ENCODE measurements around the gene POLR3B. TPM values are rescaled to one million over a fixed set of nuclear protein-coding genes. Genes with fewer than 3 reads are reported as not detected.

POLR3B gene
- total RNA-seq, 2 donors from 2014 or later = 9.0 to 12.4 TPM

GRCh38 chr12:106493531-106493930 lies 136.0 kb downstream of the POLR3B start:
- Mint-ChIP-seq H3K27me3 (ENCODE audit: insufficient read depth) (no peaks in the 10 kb centered on the region), H3K27ac (no peak overlapping the region), H3K4me1 (peaks cover 55% of the 10 kb centered on the region), H3K36me3 (ENCODE audit: low read depth) (peaks cover 16% of the 10 kb centered on the region), H3K4me3 (no peak overlapping the region), H3K9me3 (no peaks in the 10 kb centered on the region)
- H3K27ac ChIP-seq (ENCODE audit: low read depth, low read length) = peak overlapping the region; percentile 97
- H3K27me3 ChIP-seq (ENCODE audit: control insufficient read depth, insufficient read depth, low read length, poor library complexity, severe bottlenecking) = no peaks in the 10 kb centered on the region
- no peak for DNase-seq
- H3K4me1 ChIP-seq (ENCODE audit: control insufficient read depth, insufficient read depth, low read length) = peaks cover 22% of the 10 kb centered on the region
- H3K36me3 ChIP-seq (ENCODE audit: control insufficient read depth, insufficient read depth, low read length) = peaks cover 8% of the 10 kb centered on the region
- no peak overlapping the region for H3K4me3 ChIP-seq (ENCODE audit: low read length)
- H3K9ac ChIP-seq (ENCODE audit: extremely low read depth, low read length, poor library complexity, severe bottlenecking) = no peak overlapping the region
- WGBS, 2 experiments (ENCODE audit: insufficient coverage in 1 of 2, insufficient read length in 1 of 2) = 73 to 80% methylated on average over 1 to 4 of the region's 4 CpGs
- TF ChIP-seq, protein P1, sequence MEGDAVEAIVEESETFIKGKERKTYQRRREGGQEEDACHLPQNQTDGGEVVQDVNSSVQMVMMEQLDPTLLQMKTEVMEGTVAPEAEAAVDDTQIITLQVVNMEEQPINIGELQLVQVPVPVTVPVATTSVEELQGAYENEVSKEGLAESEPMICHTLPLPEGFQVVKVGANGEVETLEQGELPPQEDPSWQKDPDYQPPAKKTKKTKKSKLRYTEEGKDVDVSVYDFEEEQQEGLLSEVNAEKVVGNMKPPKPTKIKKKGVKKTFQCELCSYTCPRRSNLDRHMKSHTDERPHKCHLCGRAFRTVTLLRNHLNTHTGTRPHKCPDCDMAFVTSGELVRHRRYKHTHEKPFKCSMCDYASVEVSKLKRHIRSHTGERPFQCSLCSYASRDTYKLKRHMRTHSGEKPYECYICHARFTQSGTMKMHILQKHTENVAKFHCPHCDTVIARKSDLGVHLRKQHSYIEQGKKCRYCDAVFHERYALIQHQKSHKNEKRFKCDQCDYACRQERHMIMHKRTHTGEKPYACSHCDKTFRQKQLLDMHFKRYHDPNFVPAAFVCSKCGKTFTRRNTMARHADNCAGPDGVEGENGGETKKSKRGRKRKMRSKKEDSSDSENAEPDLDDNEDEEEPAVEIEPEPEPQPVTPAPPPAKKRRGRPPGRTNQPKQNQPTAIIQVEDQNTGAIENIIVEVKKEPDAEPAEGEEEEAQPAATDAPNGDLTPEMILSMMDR (conservative IDR thresholded peaks at IDR 0.05) = no peak
- no peaks in the 10 kb centered on the region for H3K9me3 ChIP-seq (ENCODE audit: control insufficient read depth, low read length)

DNA sequence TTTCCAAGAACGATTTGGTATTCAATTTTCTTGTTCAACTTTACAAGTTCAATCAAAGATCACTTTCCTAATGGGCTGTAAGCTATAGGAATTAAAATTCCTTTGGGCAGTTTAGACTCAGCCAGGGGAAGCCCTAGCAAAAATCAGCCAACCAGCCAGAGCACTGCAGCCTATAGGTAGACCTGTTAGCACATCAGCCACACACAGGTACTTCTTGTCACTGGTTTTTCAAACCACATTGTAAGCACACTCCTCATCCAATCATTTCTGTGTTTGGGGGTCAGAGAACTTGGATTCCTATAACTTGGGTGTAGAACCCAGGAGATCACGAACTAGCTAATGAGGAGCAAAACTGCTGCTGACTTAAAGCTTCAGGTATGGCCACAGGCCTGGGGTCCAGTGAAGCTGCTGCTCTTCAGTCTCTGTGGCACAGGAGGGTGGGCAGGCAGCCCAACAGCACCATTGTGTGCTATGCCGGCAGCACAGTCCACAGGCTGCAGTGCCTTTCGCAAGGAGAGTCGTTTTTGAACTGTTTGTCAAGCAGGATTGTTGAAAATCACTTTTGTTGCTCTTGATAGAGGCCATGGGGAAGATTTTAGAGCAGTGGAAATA lies 137.9 kb downstream of the POLR3B start:
- H3K27me3 Mint-ChIP-seq (ENCODE audit: insufficient read depth) = no peaks in the 10 kb centered on the region
- Histone ChIP-seq H3K27ac (ENCODE audit: low read depth, low read length) (peak overlapping the region; percentile 6), H3K27me3 (ENCODE audit: control insufficient read depth, insufficient read depth, low read length, poor library complexity, severe bottlenecking) (no peaks in the 10 kb centered on the region), H3K9me3 (ENCODE audit: control insufficient read depth, low read length) (no peaks in the 10 kb centered on the region), H3K4me1 (ENCODE audit: control insufficient read depth, insufficient read depth, low read length) (peaks cover 5% of the 10 kb centered on the region), H3K4me3 (ENCODE audit: low read length) (no peak overlapping the region), H3K9ac (ENCODE audit: extremely low read depth, low read length, poor library complexity, severe bottlenecking) (no peak overlapping the region), H3K36me3 (ENCODE audit: control insufficient read depth, insufficient read depth, low read length) (peaks cover 21% of the 10 kb centered on the region)
- H3K27ac Mint-ChIP-seq = no peak overlapping the region
- no peak overlapping the region for H3K4me3 Mint-ChIP-seq
- TF ChIP-seq, protein P1 (conservative IDR thresholded peaks at IDR 0.05) = no peak
- peaks cover 36% of the 10 kb centered on the region for H3K4me1 Mint-ChIP-seq
- DNase-seq = peak; percentile 61
- no peaks in the 10 kb centered on the region for H3K9me3 Mint-ChIP-seq
- 89 to 100% methylated on average over 4 to 5 of the region's 5 CpGs for whole genome bisulfite sequencing, 2 experiments (ENCODE audit: insufficient coverage in 1 of 2, insufficient read length in 1 of 2)
- peaks cover 28% of the 10 kb centered on the region for H3K36me3 Mint-ChIP-seq (ENCODE audit: low read depth)

DNA sequence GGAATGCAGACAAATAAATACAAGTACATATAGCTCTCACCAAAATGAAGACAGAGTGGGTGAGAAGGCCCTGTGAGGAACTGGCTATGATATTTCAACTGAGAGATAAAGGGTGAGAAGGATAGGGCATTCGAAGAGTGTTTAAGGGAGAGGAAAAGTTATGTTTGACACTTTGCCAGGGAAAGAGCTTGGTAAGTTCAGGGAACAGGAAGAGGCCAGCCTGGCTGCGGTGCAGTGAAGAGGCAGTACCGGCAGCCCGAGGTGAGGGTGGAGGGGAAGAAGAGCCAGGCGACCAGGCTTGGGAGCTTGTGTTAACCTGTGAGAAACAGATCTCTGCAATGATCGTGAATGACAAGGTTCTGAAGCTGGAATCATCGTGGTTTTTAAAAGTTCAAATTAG lies 140.5 kb downstream of the POLR3B start:
- TF ChIP-seq, protein P1 (conservative IDR thresholded peaks at IDR 0.05) = no peak
- 93 to 97% methylated on average over 7 of the region's 7 CpGs for WGBS, 2 experiments (ENCODE audit: insufficient coverage in 1 of 2, insufficient read length in 1 of 2)
- Histone ChIP-seq H3K27ac (ENCODE audit: low read depth, low read length) (no peak overlapping the region), H3K9ac (ENCODE audit: extremely low read depth, low read length, poor library complexity, severe bottlenecking) (no peak overlapping the region), H3K27me3 (ENCODE audit: control insufficient read depth, insufficient read depth, low read length, poor library complexity, severe bottlenecking) (no peaks in the 10 kb centered on the region), H3K9me3 (ENCODE audit: control insufficient read depth, low read length) (no peaks in the 10 kb centered on the region), H3K36me3 (ENCODE audit: control insufficient read depth, insufficient read depth, low read length) (peaks cover 46% of the 10 kb centered on the region), H3K4me3 (ENCODE audit: low read length) (no peak overlapping the region), H3K4me1 (ENCODE audit: control insufficient read depth, insufficient read depth, low read length) (no peaks in the 10 kb centered on the region)
- H3K27me3 Mint-ChIP-seq (ENCODE audit: insufficient read depth) = no peaks in the 10 kb centered on the region
- no peaks in the 10 kb centered on the region for H3K9me3 Mint-ChIP-seq
- H3K36me3 Mint-ChIP-seq (ENCODE audit: low read depth) = peaks cover 34% of the 10 kb centered on the region
- no peak overlapping the region for H3K4me3 Mint-ChIP-seq
- no peak for DNase-seq
- peaks cover 17% of the 10 kb centered on the region for H3K4me1 Mint-ChIP-seq
- peak overlapping the region; percentile 5 for H3K27ac Mint-ChIP-seq
